Muscle of back (tissue), 13 donors: ENCODE measurements around the gene RNF152. TPM values are rescaled to one million over a fixed set of nuclear protein-coding genes. Genes with fewer than 3 reads are reported as not detected.
A peak's percentile ranks its signal among the peaks of the same experiment; 100 is the strongest.

Experiments
- DNase-seq, 3 donors: peaks; one replicate each; pipeline versions ENCODE4 v3.0.0 to v3.0.0-alpha.2; 2013
- long read RNA-seq, 9 donors: transcript quantifications; one replicate each; lab custom pipeline, GENCODE V29; 2026
- polyA plus RNA-seq, 10 donors: library from polyadenylated mRNA; unstranded; fragments of 120-200 nt; gene quantifications; one replicate each; pipeline ENCODE4 v1.2.1, GENCODE V29; 2013; ENCODE audit not compliant: insufficient read length in 10 of 10

Gene RNF152, protein sequence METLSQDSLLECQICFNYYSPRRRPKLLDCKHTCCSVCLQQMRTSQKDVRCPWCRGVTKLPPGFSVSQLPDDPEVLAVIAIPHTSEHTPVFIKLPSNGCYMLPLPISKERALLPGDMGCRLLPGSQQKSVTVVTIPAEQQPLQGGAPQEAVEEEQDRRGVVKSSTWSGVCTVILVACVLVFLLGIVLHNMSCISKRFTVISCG
- 1 to 10 TPM; 2.9 to 7.8 (median 5.8) TPM for polyA plus RNA-seq
- long read RNA-seq, donor 1, partial matches to known transcripts = 0 of 1 reads
- long read RNA-seq, donor 1, other reads (novel, unspliced or antisense) = 0 of 1 reads
- long read RNA-seq, donor 2, partial matches to known transcripts = 0 of 2 reads
- long read RNA-seq, donor 2, other reads (novel, unspliced or antisense) = 0 of 2 reads
- long read RNA-seq, donor 3 = 0 reads
- long read RNA-seq, donor 4 = 0 reads
- long read RNA-seq, donor 5, transcript RNF152-204 (3 exons, 682 nt) = major isoform, 6 of 6 reads
- long read RNA-seq, donor 5, partial matches to known transcripts = 0 of 6 reads
- long read RNA-seq, donor 5, other reads (novel, unspliced or antisense) = 0 of 6 reads
- long read RNA-seq, donor 6, partial matches to known transcripts = 0 of 1 reads
- long read RNA-seq, donor 6, other reads (novel, unspliced or antisense) = 0 of 1 reads
- long read RNA-seq, donor 7, partial matches to known transcripts = 0 of 1 reads
- long read RNA-seq, donor 7, other reads (novel, unspliced or antisense) = 0 of 1 reads
- long read RNA-seq, donor 8 = 0 reads
- long read RNA-seq, donor 9, partial matches to known transcripts = 0 of 1 reads
- long read RNA-seq, donor 9, other reads (novel, unspliced or antisense) = 0 of 1 reads

DNA sequence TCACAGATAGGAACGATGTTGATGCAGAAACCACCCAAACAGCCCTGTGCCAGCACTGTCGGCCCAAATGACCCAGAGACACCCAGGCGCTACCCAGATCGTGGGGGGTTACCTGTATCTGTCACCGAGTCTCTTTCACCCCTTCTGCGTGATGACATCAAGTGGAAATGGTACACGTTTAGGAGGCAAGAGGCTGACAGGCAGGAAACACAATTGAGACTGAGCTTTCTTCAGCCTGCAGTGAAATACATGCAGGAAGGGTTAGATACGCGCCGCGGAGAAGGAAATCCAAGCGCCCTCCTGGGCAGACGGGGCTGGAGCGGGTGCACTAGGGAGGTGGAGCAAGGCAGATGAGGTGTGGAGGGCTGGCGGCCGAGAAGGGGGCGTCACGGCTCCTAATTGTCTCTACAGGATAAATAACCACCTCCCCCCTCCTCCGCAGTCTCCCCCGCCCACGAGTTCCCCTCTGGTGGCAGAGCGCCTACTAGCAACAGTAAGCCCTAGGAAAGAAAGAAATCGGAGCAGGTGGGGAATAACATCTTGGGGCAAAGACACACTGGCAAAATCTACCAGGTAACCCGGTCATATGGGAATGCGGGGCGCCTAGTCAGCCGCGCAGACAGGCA is at the start of gene RNF152:
Gene RNF152 (minus strand): TSS at position 325 of the 626 bp plus-strand sequence. CDS start 76,544 bp downstream, outside the sequence.
- peak; percentile 12 to 70 (median 33) for DNase-seq

DNA sequence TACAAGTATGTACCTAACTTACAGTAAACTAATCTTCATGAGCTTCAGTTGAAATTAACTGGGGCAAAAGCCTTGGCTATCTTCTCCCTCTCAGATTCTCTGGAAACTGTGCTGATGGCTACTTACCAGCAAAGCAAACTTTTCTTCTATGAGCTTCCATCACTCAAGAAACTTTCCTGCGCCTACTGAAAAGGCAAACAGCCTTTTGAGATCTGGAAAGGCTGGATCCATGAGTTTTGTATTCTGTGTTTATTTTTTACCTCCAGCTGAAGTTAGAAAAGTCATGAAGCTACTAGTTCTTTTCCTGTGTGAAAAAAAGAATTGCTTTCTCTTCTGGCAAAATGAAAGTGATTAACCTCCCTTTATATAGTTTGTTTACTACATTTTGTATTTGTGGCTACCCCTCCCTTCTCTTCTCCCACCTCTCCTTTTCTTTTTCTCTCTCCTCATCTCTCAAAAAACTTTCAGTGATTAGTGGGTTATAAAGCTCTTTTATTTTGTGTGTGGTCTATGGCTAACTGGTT is 49.2 kb upstream of the RNF152 start:
- no peak for DNase-seq

DNA sequence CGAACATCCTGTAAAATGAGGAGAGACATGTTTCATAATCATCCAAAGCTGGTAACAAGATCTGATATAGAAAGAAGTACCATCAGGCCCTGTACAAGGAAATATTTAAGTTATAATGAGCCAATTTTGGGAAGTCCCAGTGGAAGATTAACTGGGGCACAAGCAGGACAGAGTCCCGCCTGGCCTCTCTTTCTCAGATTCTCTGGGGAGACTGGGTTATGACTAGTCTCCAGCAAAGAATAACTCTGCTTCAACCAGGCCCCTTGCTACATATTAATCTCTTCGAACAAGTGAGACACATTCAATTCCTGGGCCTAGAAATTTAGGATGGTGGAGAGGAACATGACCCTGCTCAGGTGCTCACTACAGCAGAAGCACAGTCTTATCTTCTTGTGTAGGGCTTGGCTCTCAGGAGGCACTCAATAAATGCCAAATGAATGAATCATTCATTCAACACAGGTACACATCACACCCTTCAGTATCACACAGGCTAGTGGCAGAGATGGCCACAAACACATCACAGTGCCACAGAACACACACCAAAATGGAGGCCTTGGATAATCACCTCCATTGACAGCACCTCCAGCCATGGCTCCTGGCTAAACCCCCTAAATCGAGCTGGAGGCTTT is 46.4 kb upstream of the RNF152 start:
- no peak for DNase-seq

DNA sequence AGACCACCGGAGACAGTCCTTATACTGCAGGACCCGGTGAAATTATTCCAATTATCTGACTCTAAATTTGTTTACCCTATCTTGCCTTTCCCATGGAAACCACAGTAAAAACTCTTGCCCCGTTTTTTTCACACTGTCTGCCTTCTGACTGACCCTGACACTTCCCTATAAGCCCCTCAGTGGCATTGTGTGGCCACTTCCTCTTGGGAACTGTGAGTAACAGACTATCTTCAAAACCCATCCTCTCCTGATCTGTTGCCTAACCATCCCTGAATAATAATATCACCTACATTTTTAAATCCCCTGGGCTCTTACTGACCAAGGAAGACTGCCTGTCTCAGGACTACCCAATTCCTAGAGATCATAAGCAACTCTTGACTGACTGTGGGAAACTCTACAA is 42.6 kb upstream of the RNF152 start:
- DNase-seq = no peak

DNA sequence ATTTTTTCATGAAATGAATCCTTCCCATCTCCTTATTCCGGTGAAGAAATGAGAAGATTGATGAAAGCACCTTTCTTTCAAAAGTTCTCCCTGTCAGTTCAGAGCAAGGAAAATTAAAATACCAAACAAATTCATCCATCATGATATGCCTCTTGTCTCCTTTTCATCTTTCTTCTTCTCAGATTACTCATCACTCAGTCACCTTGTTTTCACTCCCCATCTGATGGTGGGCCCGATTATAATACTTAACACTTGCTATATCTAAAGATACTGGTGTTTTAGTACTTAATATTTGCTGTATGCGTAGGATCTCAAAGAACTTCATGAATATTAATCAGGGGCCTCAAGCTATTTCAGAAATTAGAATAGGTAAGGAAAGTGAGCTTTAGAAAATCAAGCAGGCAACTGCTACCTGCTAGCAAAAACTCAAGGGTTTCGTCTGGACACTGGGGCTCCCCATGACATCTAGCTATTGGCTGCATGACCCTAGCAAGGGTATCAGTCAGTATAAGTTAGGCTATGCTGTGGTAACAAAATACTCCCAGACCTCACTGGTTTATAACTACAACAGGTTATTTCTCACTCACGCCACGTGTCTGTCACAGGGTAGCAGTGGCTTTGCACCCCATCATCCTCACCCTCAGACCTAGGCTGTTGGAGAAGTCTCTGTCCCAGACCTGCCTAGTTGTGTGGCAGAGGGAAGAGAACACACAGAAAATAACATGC is 39.0 kb upstream of the RNF152 start:
- DNase-seq = no peak

DNA sequence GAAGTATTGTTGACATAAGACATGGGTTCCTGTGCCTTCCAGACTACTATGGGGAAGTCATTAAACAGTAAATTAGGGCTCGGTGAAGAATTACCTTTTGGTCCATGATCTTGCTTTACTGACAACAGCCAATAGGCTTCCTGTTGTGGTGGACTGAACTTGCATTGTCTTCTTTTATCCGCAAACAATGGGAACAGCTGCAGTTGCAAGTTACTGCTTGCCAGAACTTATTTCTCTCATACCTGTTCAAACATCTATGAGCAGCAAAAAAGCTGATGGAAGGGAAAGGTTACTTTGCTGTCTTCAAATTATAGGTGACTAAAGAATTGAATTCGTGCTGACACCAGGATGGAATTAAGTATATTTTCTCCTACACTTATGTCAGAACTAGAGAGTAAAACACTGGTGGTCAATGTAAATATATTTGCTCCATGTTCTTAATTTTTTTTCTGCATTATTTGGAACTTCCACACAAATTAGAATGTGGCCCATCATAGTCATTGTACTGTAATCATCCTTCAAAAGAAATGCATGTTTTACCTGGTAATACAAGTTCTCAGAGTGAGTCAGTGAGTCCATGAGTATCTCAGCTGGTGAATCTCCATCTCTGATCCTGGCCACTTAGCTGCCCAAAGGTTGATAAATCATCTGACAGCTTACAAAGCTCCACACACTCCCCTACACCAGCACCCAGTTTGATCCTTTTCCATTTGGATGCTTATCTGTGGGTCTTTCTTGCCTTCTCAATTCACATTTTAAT is 37.3 kb upstream of the RNF152 start:
- no peak for DNase-seq

DNA sequence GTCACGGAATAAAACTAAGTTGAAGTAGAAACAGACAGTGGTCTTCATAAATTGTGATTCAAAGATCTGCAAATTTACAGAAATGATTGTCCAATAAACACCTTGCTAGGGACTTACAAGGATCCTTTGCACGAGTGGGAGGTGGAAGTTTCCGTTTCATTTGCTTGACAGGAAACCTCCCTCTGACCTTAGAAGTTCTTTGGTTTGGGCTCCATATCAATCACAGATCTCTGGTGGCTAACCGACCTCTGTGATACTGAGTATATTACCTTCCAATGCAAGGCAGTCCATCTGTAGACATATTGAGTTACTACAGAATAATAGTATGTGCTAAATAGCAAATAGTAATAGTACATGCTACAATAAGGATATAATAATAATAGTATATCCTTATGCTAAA is 33.7 kb upstream of the RNF152 start:
- DNase-seq = no peak

DNA sequence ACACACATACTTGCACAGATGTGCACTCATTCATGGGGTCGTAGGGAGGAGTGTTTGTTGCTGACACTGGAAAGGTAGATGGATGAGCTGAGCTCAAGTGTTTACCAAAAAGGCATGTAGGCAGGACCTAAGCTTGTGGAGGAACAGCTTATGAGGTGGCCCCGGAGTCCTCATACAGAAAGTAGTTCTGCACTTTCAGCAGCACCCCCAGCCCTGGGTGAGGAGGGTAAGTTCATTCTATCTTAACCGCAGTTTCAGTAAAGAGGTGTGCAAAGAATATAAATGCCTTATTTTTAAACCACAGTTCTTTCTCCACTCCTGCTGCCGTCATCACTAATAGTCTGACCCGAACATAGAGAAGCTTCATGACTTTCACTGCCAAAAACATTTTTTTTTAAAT is 31.7 kb upstream of the RNF152 start:
- no peak for DNase-seq

DNA sequence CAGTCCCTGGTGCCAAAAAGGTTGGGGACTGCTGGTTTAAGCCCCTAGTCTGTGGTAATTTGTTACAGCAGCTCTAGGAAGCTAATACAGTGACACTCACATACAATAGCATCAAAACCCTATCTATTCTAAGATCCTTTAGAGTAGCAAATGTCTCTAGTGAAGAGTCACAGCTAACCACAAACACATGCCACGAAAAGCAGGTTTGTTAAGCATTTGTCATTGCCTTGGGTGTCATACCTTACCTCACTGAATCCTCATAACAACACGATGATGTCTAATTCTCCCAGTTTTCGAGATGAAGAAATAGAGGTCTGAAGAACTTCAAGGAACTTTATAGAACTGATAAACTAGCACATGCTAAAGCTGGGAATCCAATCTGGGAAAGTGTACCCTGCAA is 29.6 kb upstream of the RNF152 start:
- no peak for DNase-seq

DNA sequence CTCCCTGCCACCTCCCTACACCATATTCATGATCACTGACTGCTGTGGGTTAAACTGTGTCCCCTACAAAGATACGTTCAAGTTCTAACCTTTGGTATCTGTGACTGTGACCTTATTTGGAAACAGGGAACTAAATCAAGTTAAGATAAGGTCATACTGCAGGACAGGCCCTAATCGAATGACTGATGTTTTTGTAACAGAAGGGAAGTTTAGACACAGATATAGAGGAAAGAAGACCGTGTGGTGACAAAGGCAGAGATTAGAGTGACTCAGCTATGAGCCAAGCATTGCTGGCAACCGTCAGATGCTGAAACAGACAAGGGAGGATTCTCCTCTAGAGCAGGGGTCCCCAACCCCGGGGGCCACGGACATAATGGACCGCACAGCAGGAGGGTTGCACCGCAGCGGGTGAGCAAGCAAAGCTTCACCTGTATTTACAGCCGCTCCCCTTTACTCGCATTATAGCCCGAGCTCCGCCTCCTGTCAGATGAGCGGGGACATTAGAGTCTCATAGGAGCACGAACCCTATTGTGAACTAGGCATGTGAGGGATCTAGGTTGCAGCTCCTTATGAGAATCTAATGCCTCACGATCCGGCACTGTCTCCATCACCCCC is 28.9 kb upstream of the RNF152 start:
- no peak for DNase-seq

DNA sequence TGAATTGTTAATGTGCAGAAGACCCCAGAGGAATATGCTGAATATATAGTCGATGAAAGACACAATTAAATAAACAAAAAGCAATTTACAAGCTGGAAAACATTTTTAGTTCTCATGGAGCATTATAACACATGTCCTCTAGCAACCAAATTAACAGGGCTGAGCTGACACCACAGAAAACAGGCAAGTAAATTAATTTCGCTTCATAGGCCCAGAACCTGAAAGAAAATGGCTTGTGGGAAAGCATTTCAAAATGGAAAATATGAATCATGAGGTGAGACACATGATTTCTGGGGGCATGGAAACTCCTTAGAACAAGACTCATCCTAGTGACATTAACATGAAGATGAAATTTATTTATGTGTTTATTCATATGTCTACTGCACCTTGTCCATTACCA is 25.0 kb upstream of the RNF152 start:
- DNase-seq = no peak

DNA sequence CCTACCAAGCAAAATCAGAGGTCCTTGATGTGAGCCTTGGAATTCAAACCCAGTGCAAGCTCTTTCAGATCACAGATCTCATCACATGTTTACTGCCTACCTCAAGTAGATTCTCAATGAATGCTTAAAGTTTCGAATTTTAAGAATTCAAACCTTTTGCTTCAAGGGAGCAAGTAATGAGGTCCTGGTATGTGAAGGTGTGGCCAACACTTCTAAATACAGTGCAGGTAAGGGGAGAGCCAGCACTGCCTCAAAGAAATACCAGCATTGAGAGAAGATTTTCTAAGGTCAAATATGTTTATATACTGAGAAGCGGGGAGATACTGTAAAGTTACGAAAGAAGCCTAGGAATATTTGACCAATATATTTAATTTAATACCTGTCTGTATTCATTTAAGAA is 19.7 kb upstream of the RNF152 start:
- DNase-seq = no peak

DNA sequence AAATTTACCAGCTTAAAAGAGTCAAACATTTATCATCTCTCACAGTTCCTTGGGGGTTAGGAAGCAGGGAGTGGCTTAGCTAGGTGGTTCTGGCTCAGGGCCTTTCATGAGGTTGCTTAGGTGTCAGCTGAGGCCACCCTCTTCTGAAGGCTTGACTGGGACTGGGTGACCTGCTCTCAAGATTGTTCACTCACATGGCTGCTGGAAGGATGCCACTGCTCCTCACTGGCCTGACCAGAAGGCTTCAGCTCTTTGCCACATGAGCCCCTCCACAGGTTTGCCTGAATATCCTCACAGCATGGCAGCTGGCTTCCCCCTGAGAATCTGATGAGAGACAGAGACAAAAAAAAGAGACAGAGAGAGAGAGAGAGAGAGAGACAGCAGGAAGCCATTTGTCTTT is 17.3 kb upstream of the RNF152 start:
- no peak for DNase-seq

DNA sequence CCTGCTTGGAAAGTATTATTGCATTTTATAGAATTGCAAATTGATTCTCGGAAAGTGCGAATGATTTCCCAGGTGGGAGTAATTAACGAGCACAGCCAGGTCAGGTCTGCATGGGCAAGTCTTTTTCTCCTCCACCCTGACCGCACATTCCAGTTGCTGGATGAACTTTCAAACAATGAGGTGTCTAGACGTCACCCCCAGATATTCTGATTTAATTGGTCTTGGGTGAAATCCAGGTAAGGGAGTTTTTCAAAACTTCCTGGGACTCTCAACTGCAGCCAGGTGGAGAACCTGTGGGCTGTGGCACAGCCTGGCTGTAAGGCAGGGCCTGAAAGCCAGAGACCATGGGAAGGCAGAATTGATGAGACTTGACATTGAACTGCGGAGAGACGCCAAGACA is 15.9 kb upstream of the RNF152 start:
- DNase-seq = no peak

DNA sequence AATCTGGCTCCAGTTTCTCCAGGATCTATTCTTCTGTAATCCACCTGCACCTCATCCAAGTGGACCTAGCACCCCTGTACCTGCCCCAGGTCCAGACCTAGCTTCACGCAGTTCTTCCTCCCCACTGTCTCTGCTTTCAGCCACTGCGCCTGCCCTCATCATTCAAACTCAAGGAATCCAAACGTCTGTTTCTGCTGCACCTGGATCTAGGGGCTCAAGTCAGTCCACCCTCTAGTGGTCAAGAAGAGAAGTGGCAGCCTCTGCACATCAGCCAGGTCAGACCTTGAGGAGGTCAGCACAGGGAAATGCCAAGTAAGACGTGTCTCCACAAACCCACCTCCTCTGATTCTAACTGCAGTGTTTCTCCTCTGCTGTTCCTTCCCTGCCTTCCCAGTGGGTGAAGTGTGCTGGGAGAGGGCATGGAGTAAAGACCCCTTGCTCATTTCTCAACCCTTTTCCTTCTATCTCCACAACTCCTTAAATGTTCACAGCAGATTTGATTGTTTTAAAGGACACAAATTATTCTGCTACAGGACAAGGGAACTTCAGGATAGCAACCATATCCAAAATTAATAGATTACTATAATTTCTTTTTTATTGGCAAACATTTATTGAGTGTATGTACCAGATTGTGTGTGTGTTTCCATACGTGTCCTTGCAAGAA is 8.6 kb upstream of the RNF152 start:
- peak; percentile 14 to 49 (median 16) for DNase-seq

DNA sequence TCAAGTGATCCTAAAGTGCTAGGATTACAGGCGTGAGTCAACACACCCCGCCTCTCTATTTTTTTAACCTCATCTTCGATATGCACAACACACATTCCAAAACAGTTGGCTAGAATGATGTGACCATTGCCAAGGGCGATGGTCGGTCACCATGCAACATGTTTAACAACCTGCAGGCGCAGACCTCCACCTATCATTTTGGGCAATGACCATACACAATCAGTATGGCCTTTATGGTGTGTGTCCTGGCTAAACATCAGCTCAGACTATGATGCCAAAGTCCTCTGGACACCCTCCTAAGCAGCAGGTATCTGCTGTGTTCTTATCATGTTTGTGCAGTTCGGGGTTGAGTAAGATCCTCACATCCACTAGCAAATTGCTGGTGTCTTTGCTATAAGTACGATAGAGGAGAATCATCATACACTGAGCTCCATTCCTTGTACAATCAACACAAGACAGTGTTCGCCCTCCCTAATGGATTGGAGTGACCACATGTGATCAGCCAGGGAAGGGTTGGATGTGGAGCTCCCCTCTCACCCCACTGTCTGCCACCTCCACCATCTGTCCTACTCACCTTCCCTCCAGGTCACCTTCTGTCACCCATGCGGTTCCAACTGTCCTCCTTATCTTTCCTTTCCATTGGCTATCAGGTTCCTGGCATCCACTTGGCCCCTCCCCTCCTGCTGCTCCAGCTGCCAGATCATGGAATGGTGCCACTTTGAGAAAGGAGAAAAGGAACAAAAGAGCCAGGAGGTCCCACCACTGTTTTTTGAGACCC is 7.9 kb upstream of the RNF152 start:
- DNase-seq = no peak

DNA sequence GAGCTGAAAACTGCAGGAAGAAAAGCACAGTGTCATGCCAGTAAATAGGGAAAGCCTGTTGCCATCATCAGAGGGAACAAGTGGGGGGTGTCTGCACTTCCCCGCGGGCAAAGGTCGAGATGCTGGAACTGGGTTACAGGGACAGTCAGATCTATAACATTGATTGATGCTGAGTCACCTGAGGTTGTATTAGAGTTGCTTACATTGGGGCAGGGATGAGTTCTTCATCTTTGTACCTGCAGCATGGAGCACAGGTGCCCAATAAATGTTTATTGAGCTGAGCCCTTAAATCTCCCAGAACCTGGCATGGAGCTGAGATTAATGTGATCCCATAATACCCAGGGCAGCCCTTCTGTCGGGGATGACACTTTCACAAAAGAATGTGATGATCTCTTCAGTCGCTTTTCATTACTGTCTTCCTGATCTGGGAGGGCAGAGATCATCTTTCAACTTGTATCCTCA is 5.9 kb upstream of the RNF152 start:
- no peak for DNase-seq

DNA sequence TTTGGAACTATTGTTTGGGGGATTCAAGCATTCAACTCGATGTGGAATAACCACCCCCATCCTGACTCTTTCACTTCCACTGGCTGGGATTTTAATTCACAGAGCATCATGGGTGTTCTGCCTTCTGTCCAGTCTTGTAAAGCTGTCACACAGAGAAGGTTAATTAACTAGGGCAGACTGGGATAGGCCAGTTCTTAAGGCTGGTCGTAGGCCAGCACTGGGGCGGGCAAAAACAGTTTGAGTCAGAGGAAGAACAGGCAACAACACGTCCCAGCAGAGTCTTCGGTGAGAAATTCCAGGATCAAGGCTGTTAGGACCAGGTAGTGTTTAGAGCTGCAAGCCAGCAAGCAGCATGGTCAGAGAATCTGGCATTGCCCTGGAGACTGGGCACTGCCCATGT is 4.0 kb upstream of the RNF152 start:
- peak in 1 of 3 donors; percentile 37 for DNase-seq
